Uterus (tissue), 4 donors: Measurements from ENCODE around the gene XDH. TPM values are rescaled to one million over a fixed set of nuclear protein-coding genes. Genes with fewer than 3 reads are reported as not detected.

Source experiments
- DNase-seq, 2 donors: peaks; one replicate each; pipeline ENCODE4 v3.0.0-alpha.2; 2019 to 2020
- H3K27ac ChIP-seq, 2 donors: fragments of 200-600 bp; sonication (generic); 1 replicate in 1 of 2; 2 replicates in 1 of 2; pipeline ENCODE4 v1.5.1; 2016 to 2018
- H3K27me3 ChIP-seq, 2 donors: fragments of 200-600 bp; sonication (generic); one replicate each; pipeline ENCODE4 v1.5.1; 2018 to 2019; ENCODE audit warnings: control low read depth in 1 of 2
- H3K36me3 ChIP-seq, 2 donors: fragments of 200-600 bp; sonication (generic); one replicate each; pipeline ENCODE4 v1.5.1; 2019; ENCODE audit warnings: control low read depth in 1 of 2
- H3K4me1 ChIP-seq, 2 donors: fragments of 200-600 bp; sonication (generic); one replicate each; pipeline ENCODE4 v1.5.1; 2018 to 2019; ENCODE audit warnings: control low read depth in 1 of 2
- H3K4me3 ChIP-seq, 2 donors: fragments of 200-600 bp; sonication (generic); 1 replicate in 1 of 2; 2 replicates in 1 of 2; pipeline ENCODE4 v1.5.1; 2018 to 2019; ENCODE audit warnings: mild to moderate bottlenecking in 1 of 2
- H3K9me3 ChIP-seq, 2 donors: fragments of 200-600 bp; sonication (generic); one replicate each; pipeline ENCODE4 v1.5.1; 2019; ENCODE audit warnings: control low read depth in 1 of 2
- POLR2A ChIP-seq, 2 donors: fragments of 450-650 bp; IDR thresholded peaks; one replicate each; pipeline ENCODE4 v1.6.1; 2016; ENCODE audit warnings: antibody characterized with exemption in 2 of 2, mild to moderate bottlenecking in 1 of 2, moderate library complexity in 1 of 2
- intact Hi-C: fragments of 100-400 bp; cut with DNase I; formaldehyde crosslinking; loops from one replicate; pipeline ENCODE4 v1.15.1; 2023; ENCODE audit warnings: low total_unique reads
- total RNA-seq, 4 donors: library from RNA; depleted of rRNA in 3 of 4; stranded (reverse); fragments of >200 nt in 3 of 4; gene quantifications; one replicate each; pipeline versions ENCODE4 v1.1.0 to v1.2.4, GENCODE V29; 2014 to 2023
- TF ChIP-seq, protein P1 (sequence below), 4 experiments: fragments of 200-600 bp in 2 of 4; fragments of 450-650 bp in 2 of 4; sonication (generic) in 2 of 4; IDR thresholded peaks; one replicate each; pipeline ENCODE4 v1.5.1; 2016 to 2019; ENCODE audit warnings: antibody characterized with exemption in 4 of 4, mild to moderate bottlenecking in 2 of 4, moderate library complexity in 1 of 4
- donor health status: DM: yes; HTN: yes; CAD: no.

The XDH gene
- total RNA-seq, 4 donors from 2014 or later: 0.35 TPM; not detected in 3

GRCh38 chr2:31384771-31385276 lies 29.7 kb downstream of the XDH start:
- H3K9me3 ChIP-seq: no peaks in the 10 kb centered on the region

GRCh38 chr2:31384351-31384750 lies 30.2 kb downstream of the XDH start:
- no peak for DNase-seq
- TF ChIP-seq POLR2A (IDR thresholded peaks at IDR 0.05): no peak
- TF ChIP-seq, protein P1, sequence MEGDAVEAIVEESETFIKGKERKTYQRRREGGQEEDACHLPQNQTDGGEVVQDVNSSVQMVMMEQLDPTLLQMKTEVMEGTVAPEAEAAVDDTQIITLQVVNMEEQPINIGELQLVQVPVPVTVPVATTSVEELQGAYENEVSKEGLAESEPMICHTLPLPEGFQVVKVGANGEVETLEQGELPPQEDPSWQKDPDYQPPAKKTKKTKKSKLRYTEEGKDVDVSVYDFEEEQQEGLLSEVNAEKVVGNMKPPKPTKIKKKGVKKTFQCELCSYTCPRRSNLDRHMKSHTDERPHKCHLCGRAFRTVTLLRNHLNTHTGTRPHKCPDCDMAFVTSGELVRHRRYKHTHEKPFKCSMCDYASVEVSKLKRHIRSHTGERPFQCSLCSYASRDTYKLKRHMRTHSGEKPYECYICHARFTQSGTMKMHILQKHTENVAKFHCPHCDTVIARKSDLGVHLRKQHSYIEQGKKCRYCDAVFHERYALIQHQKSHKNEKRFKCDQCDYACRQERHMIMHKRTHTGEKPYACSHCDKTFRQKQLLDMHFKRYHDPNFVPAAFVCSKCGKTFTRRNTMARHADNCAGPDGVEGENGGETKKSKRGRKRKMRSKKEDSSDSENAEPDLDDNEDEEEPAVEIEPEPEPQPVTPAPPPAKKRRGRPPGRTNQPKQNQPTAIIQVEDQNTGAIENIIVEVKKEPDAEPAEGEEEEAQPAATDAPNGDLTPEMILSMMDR (IDR thresholded peaks at IDR 0.05): no peak
- Histone ChIP-seq H3K9me3 (no peaks in the 10 kb centered on the region), H3K27ac (no peak overlapping the region), H3K36me3 (no peaks in the 10 kb centered on the region), H3K4me1 (no peaks in the 10 kb centered on the region), H3K4me3 (no peak overlapping the region), H3K27me3 (no peaks in the 10 kb centered on the region)
- intact Hi-C loops: no loop called here

More at GRCh38 chr2:31384771-31385276, 29.7 kb downstream of the XDH start:
- TF ChIP-seq POLR2A (IDR thresholded peaks at IDR 0.05): no peak
- TF ChIP-seq, protein P1 (IDR thresholded peaks at IDR 0.05): no peak
- intact Hi-C loops: no loop called here
- Histone ChIP-seq H3K36me3 (no peaks in the 10 kb centered on the region), H3K4me3 (no peak overlapping the region), H3K27ac (no peak overlapping the region), H3K27me3 (no peaks in the 10 kb centered on the region), H3K4me1 (no peaks in the 10 kb centered on the region)
- no peak for DNase-seq

DNA sequence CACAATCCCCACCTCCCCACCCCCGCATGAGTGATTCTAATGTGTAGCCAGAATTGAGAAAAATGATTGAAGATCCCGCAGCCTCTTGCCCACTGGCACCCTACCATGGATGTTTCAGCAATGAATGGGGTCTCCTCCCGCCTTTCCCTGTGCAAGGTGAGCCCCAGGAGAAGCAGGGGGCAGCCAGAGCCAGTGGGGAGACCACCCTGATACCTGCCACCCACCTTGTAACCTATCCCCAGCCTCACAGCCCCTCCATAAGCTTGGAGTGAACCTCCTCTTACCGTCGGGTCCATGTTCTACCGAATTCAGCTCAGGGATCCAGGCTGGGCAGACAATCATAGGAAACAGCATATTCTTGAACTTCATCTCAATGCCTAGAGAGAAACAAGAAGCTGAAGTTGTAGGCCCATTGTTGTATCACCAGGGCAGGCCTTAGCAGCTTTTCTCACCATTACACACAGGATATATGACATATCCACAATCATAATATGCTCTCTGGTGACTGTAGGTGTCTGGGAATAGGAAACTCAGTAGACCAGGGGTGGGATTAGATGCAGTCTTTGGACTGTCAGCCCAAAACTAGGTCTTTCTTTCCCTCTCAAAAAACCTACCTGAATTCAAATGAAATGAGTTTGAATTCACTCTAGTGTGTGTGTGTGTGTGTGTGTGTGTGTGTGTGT lies 30.9 kb downstream of the XDH start:
- Histone ChIP-seq H3K9me3 (no peaks in the 10 kb centered on the region), H3K36me3 (no peaks in the 10 kb centered on the region), H3K27ac (no peak overlapping the region), H3K27me3 (no peaks in the 10 kb centered on the region), H3K4me3 (no peak overlapping the region), H3K4me1 (no peaks in the 10 kb centered on the region)
- TF ChIP-seq POLR2A (IDR thresholded peaks at IDR 0.05): no peak
- intact Hi-C loops: no loop called here
- no peak for DNase-seq

DNA sequence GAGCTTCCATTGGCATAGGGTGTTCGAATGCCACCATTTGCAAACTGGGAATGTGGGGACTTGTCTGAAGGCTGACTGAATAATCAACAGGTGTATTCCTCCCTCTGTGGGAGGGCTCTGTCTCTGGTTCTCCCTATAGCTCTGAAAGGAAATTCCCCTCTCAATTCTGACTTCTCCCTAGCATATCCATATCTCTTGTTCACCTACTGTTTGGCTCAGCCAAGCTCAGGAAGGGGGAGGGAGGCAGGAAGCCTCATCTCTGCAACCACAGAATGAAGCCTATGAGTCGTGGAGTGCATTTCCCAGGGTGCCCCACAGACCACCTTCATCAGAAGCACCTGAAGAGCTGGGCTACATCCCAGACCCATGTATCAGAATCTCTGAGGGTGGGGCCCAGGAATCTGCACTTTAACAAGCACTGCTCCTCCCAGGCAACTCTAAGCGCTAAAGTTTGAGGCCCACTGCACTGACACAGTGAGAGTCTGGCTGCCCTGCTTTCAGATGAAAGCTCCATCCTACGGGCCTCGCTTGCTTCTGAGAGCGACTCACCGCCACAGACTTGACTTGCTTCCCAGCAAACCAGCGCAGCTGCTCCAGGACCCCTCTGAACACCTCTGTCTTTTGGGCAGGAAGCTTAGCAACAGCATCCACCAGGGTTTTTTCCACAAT lies 32.0 kb downstream of the XDH start:
- TF ChIP-seq, protein P1 (IDR thresholded peaks at IDR 0.05): no peak
- TF ChIP-seq POLR2A (IDR thresholded peaks at IDR 0.05): no peak
- no peaks in the 10 kb centered on the region for H3K36me3 ChIP-seq
- no peaks in the 10 kb centered on the region for H3K9me3 ChIP-seq
- no peak overlapping the region for H3K27ac ChIP-seq
- no peak overlapping the region for H3K4me3 ChIP-seq
- DNase-seq: no peak
- no peaks in the 10 kb centered on the region for H3K4me1 ChIP-seq
- H3K27me3 ChIP-seq: no peaks in the 10 kb centered on the region
- intact Hi-C loops: no loop called here

DNA sequence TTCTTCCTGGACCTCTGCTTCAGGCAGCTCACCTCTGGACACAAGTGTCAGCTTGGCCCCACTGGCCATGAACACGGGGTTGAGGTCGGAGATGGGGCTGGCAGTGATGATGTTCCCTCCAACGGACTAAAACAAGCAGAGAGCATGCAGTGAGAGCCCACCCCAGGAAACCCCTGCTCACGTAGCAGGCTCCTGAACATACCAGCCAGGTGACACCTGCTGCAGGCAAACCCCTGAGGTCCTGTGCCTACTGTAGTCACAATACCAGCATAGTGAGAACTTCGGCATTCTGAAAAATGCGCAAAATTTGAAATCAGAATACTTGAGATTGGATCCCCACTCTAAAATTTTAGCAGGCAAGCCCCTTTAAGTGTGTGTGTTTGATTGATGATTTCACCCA lies 32.9 kb downstream of the XDH start:
- Histone ChIP-seq H3K27me3 (no peaks in the 10 kb centered on the region), H3K4me1 (no peaks in the 10 kb centered on the region), H3K27ac (no peak overlapping the region), H3K4me3 (no peak overlapping the region), H3K9me3 (no peaks in the 10 kb centered on the region), H3K36me3 (no peaks in the 10 kb centered on the region)
- intact Hi-C loops: no loop called here
- TF ChIP-seq, protein P1 (IDR thresholded peaks at IDR 0.05): no peak
- TF ChIP-seq POLR2A (IDR thresholded peaks at IDR 0.05): no peak
- DNase-seq: no peak
